HCT116 (cell line): ENCODE results near the gene SUCLG2. TPM values are rescaled to one million over a fixed set of nuclear protein-coding genes. Genes with fewer than 3 reads are reported as not detected.

Experiments used
- ATAC-seq: fragments of 200-7000 bp; cut with Tn5 transposase; 2 replicates; pipeline ENCODE4 v1.9.1; 2020; ENCODE audit warnings: mild to moderate bottlenecking, moderate library complexity
- BruUV-seq: library from RNA; stranded (reverse); fragments of 400-500 nt; replicated peaks from 2 replicates; lab custom pipeline; 2021; lab: Mats Ljungman, UMichigan
- CTCF ChIA-PET: fragments of 300-600 bp; sonication (Branson Sonifier 250); formaldehyde crosslinking; loops from one replicate; lab custom pipeline; 2021; ENCODE audit warnings: antibody characterized with exemption; lab: Charles Lee
- POLR2A ChIA-PET: fragments of 300-600, 350-600 bp; sonication (Branson Sonifier 250); formaldehyde crosslinking; loops from one replicate; lab custom pipeline; 2021; ENCODE audit warnings: antibody characterized with exemption; lab: Charles Lee
- RAD21 ChIA-PET, 2 experiments: fragments of 300-600 bp; sonication (Branson Sonifier 250); formaldehyde crosslinking; loops; one replicate each; lab custom pipeline; 2023; ENCODE audit warnings: low total read pairs in 2 of 2; ENCODE audit not compliant: uncharacterized antibody in 2 of 2, unreplicated experiment in 2 of 2, low non-redundant PET in 1 of 2; lab: Charles Lee
- DNase-seq: peaks from one replicate; pipeline ENCODE4 v3.0.0-alpha.2; 2010; ENCODE audit warnings: low read depth, low spot score
- H2AFZ ChIP-seq: fragments of 200-600 bp; shearing (Covaris generic), sonication (generic); 2 replicates; pipeline ENCODE4 v1.6.1; 2017; ENCODE audit warnings: low read depth, mixed run types, mixed read lengths, antibody characterized with exemption, low read length; ENCODE audit not compliant: poor library complexity, severe bottlenecking
- H3K27ac ChIP-seq: 2 replicates; pipeline ENCODE4 v1.5.1; 2012; ENCODE audit warnings: low read depth, low read length
- H3K27me3 ChIP-seq: fragments of 200-600 bp; sonication (generic); 2 replicates; pipeline ENCODE4 v1.6.1; 2016; ENCODE audit warnings: mixed run types, low read length, mixed read lengths; ENCODE audit not compliant: insufficient read depth
- H3K36me3 ChIP-seq, 2 experiments: fragments of 200-500 bp in 1 of 2; fragments of 200-600 bp in 1 of 2; sonication (Bioruptor generic) in 1 of 2; sonication (generic) in 1 of 2; 2 replicates each; pipeline versions ENCODE4 v1.5.1 to v1.6.1; 2014 to 2016; ENCODE audit warnings: low read length in 2 of 2, inconsistent platforms in 1 of 2, mixed read lengths in 1 of 2, mixed run types in 1 of 2; ENCODE audit not compliant: insufficient read depth in 2 of 2, control insufficient read depth in 1 of 2
- H3K4me1 ChIP-seq, 2 experiments: fragments of 200-600 bp in 1 of 2; sonication (generic) in 1 of 2; 2 replicates each; pipeline versions ENCODE4 v1.5.1 to v1.6.1; 2012 to 2017; ENCODE audit warnings: low read length in 2 of 2, inconsistent platforms in 1 of 2, mild to moderate bottlenecking in 1 of 2, mixed read lengths in 1 of 2, mixed run types in 1 of 2, moderate library complexity in 1 of 2; ENCODE audit not compliant: insufficient read depth in 2 of 2, control insufficient read depth in 1 of 2
- H3K4me2 ChIP-seq: fragments of 200-600 bp; sonication (generic); 2 replicates; pipeline ENCODE4 v1.6.1; 2017; ENCODE audit warnings: mixed run types, low read length, mixed read lengths
- H3K4me3 ChIP-seq, 2 experiments: fragments of 200-600 bp in 1 of 2; sonication (generic) in 1 of 2; replicated peaks in 1 of 2; 2 replicates each; pipeline ENCODE4 v1.5.1; 2011 to 2016; ENCODE audit warnings: low read length in 2 of 2, control low read depth in 1 of 2, low read depth in 1 of 2, mild to moderate bottlenecking in 1 of 2, mixed read lengths in 1 of 2, mixed run types in 1 of 2
- H3K79me2 ChIP-seq: fragments of 200-600 bp; sonication (generic); 2 replicates; pipeline ENCODE4 v1.6.1; 2017; ENCODE audit warnings: mild to moderate bottlenecking, mixed run types, low read length, moderate library complexity, mixed read lengths; ENCODE audit not compliant: insufficient read depth
- H3K9ac ChIP-seq: fragments of 200-600 bp; sonication (generic); 2 replicates; pipeline ENCODE4 v1.6.1; 2016; ENCODE audit warnings: low read length, mixed read lengths
- H3K9me2 ChIP-seq: fragments of 200-600 bp; sonication (generic), shearing (Covaris generic); 2 replicates; pipeline ENCODE4 v1.6.1; 2017; ENCODE audit warnings: mixed run types, mild to moderate bottlenecking, moderate library complexity; ENCODE audit not compliant: insufficient read depth
- H3K9me3 ChIP-seq, 2 experiments: fragments of 200-500 bp in 1 of 2; fragments of 200-600 bp in 1 of 2; sonication (Bioruptor generic) in 1 of 2; sonication (generic) in 1 of 2; 2 replicates each; pipeline ENCODE4 v1.6.1; 2014 to 2017; ENCODE audit warnings: low read length in 2 of 2, mixed read lengths in 2 of 2, inconsistent platforms in 1 of 2, low read depth in 1 of 2, mild to moderate bottlenecking in 1 of 2, mixed run types in 1 of 2, moderate library complexity in 1 of 2; ENCODE audit not compliant: control insufficient read depth in 1 of 2, insufficient read depth in 1 of 2
- H4K20me1 ChIP-seq: fragments of 200-600 bp; sonication (generic), shearing (Covaris generic); 2 replicates; pipeline ENCODE4 v1.6.1; 2017; ENCODE audit warnings: mixed run types, mild to moderate bottlenecking, moderate library complexity; ENCODE audit not compliant: insufficient read depth
- CBX3 ChIP-seq: IDR thresholded peaks from 2 replicates; pipeline ENCODE4 v1.6.1; 2012; ENCODE audit warnings: low read depth
- EGR1 ChIP-seq: IDR thresholded peaks from 2 replicates; pipeline ENCODE4 v1.6.1; 2012; ENCODE audit warnings: low read depth
- ELF1 ChIP-seq: IDR thresholded peaks from 2 replicates; pipeline ENCODE4 v1.6.1; 2012; ENCODE audit warnings: low read depth, borderline replicate concordance
- EZH2 ChIP-seq: fragments of 200-600 bp; sonication (generic); IDR thresholded peaks from 2 replicates; pipeline ENCODE4 v1.6.1; 2017; ENCODE audit warnings: antibody characterized with exemption, mixed run types
- EZH2phosphoT487 ChIP-seq: fragments of 200-600 bp; IDR thresholded peaks from 2 replicates; pipeline ENCODE4 v1.6.1; 2018; ENCODE audit warnings: antibody characterized with exemption, borderline replicate concordance
- FOSL1 ChIP-seq: IDR thresholded peaks from 2 replicates; pipeline ENCODE4 v1.6.1; 2012; ENCODE audit warnings: low read depth
- MAX ChIP-seq: IDR thresholded peaks from 2 replicates; pipeline ENCODE4 v1.6.1; 2012
- REST ChIP-seq: IDR thresholded peaks from 2 replicates; pipeline ENCODE4 v1.6.1; 2012; ENCODE audit warnings: low read depth
- SIN3A ChIP-seq: IDR thresholded peaks from 2 replicates; pipeline ENCODE4 v1.6.1; 2012; ENCODE audit warnings: low read depth
- SRF ChIP-seq: IDR thresholded peaks from 2 replicates; pipeline ENCODE4 v1.6.1; 2012; ENCODE audit warnings: low read depth
- TCF7L2 ChIP-seq: IDR thresholded peaks from 2 replicates; pipeline ENCODE4 v1.7.0; 2011; ENCODE audit warnings: borderline replicate concordance, inconsistent platforms; ENCODE audit not compliant: insufficient read depth, insufficient read length; ENCODE audit errors: extremely low read depth
- ZBTB33 ChIP-seq: IDR thresholded peaks from 2 replicates; pipeline ENCODE4 v1.6.1; 2011; ENCODE audit warnings: mild to moderate bottlenecking, low read length, moderate library complexity; ENCODE audit not compliant: insufficient replicate concordance; ENCODE audit errors: extremely low read depth
- ZFX ChIP-seq: fragments of 450-650 bp; IDR thresholded peaks from 2 replicates; pipeline ENCODE4 v1.6.1; 2017
- ZNF274 ChIP-seq: fragments of 200-500 bp; sonication (Bioruptor generic); IDR thresholded peaks from 2 replicates; pipeline ENCODE4 v1.6.1; 2014; ENCODE audit warnings: mild to moderate bottlenecking, low read depth, low read length, inconsistent platforms
- intact Hi-C: fragments of 100-400 bp; cut with micrococcal nuclease; formaldehyde crosslinking; loops from 2 replicates; pipeline ENCODE4 v1.10.0; 2022
- total RNA-seq: library from RNA; stranded (reverse); gene quantifications from one replicate; pipeline ENCODE4 v1.2.1, GENCODE V29; 2021; ENCODE audit not compliant: unreplicated experiment

SUCLG2 gene
- total RNA-seq, 1 experiment from 2014 or later, result 49.2 TPM

- BruUV-seq, result no TSS peak
- intact Hi-C loops, result no loop called here
These were observed 66.6 kb downstream of the SUCLG2 start for GRCh38 chr3:67587811-67588210.

GRCh38 chr3:67587301-67587700 is 67.1 kb downstream of the SUCLG2 start:
- ATAC-seq (no peak), DNase-seq (no peak)
- H3K9me3 ChIP-seq, result no peaks in the 10 kb centered on the region
- BruUV-seq, result no TSS peak
- CTCF ChIA-PET, result no interaction called here
- H3K27ac ChIP-seq, result no peak overlapping the region
- no peak overlapping the region for H3K4me3 ChIP-seq
- H3K9me2 ChIP-seq, result no peaks in the 10 kb centered on the region
- H3K79me2 ChIP-seq, result no peaks in the 10 kb centered on the region
- POLR2A ChIA-PET, result no interaction called here
- H3K36me3 ChIP-seq, result no peaks in the 10 kb centered on the region
- RAD21 ChIA-PET, result no interaction called here
- no peak overlapping the region for H2AFZ ChIP-seq
- H3K4me1 ChIP-seq, result no peaks in the 10 kb centered on the region
- H3K9ac ChIP-seq, result no peak overlapping the region
- intact Hi-C loops, result no loop called here
- no peaks in the 10 kb centered on the region for H3K27me3 ChIP-seq
- H3K4me2 ChIP-seq, result no peak overlapping the region
- no peaks in the 10 kb centered on the region for H4K20me1 ChIP-seq
- TF ChIP-seq ZNF274 (no peak), REST (no peak), EZH2 (no peak), TCF7L2 (no peak), ZFX (no peak), CBX3 (no peak), EGR1 (no peak), ELF1 (no peak), SIN3A (no peak), FOSL1 (no peak), SRF (no peak), MAX (no peak)

More at GRCh38 chr3:67587811-67588210, 66.6 kb downstream of the SUCLG2 start:
- ATAC-seq, result no peak
- Histone ChIP-seq H3K9me2 (no peaks in the 10 kb centered on the region), H2AFZ (no peak overlapping the region), H3K4me3 (no peak overlapping the region), H3K9ac (no peak overlapping the region), H3K4me1 (no peaks in the 10 kb centered on the region), H3K36me3 (no peaks in the 10 kb centered on the region), H3K27me3 (no peaks in the 10 kb centered on the region)
- DNase-seq, result no peak
- ChIA-PET POLR2A (no interaction called here), CTCF (no interaction called here)
- TF ChIP-seq ZBTB33, result no peak
- no peak for TF ChIP-seq EZH2phosphoT487
- no peak for TF ChIP-seq TCF7L2
- no peak for TF ChIP-seq SRF
- no peak for TF ChIP-seq ELF1
- TF ChIP-seq, all 23 proteins: peak for 0
- H3K9me3 ChIP-seq, result no peaks in the 10 kb centered on the region
- H3K79me2 ChIP-seq, result no peaks in the 10 kb centered on the region
- H4K20me1 ChIP-seq, result no peaks in the 10 kb centered on the region
- RAD21 ChIA-PET, result no interaction called here
- H3K4me2 ChIP-seq, result no peak overlapping the region
- H3K27ac ChIP-seq, result no peak overlapping the region
